ENCODE results near the gene KRTAP10-5.
"Not testable (repeated sequence)": the region's sequence is repeated elsewhere in the genome, so short reads cannot be mapped to it uniquely, and the experiment has no call there.

The KRTAP10-5 gene

DNA sequence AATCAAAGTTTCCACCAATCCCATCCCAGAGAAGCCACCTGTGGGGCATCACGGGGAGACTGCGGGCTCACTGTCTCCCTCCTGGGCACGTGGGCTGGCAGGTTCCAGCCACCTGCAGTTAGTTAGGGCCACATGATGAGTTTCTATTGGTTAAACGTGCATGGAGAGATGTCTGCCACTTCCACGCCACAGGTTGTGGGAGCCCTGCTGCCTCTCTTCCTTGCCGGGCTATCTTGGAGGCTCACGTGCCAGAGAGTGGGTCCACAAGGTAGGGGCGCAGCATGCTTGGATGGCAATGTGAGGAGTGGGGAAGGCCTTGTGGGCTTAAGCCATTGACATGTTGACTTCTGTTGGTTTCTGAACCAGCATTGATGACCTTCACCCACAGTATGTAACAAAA lies 23.5 kb upstream of the KRTAP10-5 start:
- no peak overlapping the region for H3K4me3 ChIP-seq (ENCODE audit: low read depth, low read length)
- no peaks in the 10 kb centered on the region for H3K27me3 ChIP-seq (replicated peaks)
- no peaks in the 10 kb centered on the region for H3K36me3 ChIP-seq (replicated peaks)
- TF ChIP-seq CTCF (IDR thresholded peaks at IDR 0.05; ENCODE audit: low read depth, low read length, missing control alignments), result no peak
- no peak overlapping the region for H3K27ac ChIP-seq
- in situ Hi-C loops (cut with HindIII; ENCODE audit: low pct_ligation_motif_present, low sequenced_read_pairs), result no loop called here
- no peak for DNase-seq

DNA sequence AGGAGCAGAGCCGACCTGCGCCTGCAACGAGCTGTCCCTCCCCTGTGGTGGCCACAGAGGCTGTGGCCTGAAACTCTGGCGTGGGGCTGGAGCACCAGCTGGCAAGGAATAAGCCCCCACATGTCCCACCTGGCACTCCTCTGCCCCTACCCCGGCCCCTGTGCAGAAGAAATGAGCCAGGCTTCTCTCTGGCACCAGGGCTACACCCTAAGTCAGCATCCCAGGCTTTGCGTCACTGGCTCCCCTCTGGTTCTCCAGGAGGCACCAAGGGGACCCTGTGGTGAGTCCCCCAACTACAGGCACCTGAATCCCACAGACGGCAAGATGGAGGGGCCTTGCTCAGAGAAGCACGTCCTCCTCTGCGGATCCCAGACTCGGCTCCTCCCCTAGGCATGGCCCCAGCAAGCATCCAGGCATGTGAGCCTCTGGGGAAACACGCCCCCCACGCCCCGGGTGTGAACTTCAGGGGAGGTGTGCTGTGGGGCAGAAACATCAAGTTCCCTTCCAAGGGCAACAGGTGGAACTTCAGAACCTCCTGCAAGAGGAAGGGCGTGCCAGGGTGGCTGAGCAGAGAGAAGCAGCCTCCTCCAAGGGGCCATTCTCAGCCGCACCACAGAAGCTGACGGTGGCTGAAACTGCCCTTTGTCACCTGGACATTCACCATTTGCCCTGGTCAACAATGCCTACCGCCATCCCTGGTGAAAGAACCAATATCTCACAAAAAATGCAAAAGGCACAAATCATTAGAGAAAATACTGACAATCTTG lies 22.9 kb upstream of the KRTAP10-5 start:
- peaks cover under 1% of the 10 kb centered on the region for H3K27me3 ChIP-seq (replicated peaks)
- H3K27ac ChIP-seq, result no peak overlapping the region
- H3K36me3 ChIP-seq (replicated peaks), result no peaks in the 10 kb centered on the region
- DNase-seq, result no peak
- H3K4me3 ChIP-seq (ENCODE audit: low read depth, low read length), result no peak overlapping the region
- in situ Hi-C loops (cut with HindIII; ENCODE audit: low pct_ligation_motif_present, low sequenced_read_pairs), result no loop called here
- TF ChIP-seq CTCF (IDR thresholded peaks at IDR 0.05; ENCODE audit: low read depth, low read length, missing control alignments), result no peak

GRCh38 chr21:44602463-44602850 lies 22.1 kb upstream of the KRTAP10-5 start:
- Histone ChIP-seq H3K27me3 (replicated peaks) (peaks cover 2% of the 10 kb centered on the region), H3K4me3 (ENCODE audit: low read depth, low read length) (no peak overlapping the region), H3K36me3 (replicated peaks) (no peaks in the 10 kb centered on the region), H3K27ac (no peak overlapping the region)
- no peak for DNase-seq
- in situ Hi-C loops (cut with HindIII; ENCODE audit: low pct_ligation_motif_present, low sequenced_read_pairs), result no loop called here
- TF ChIP-seq CTCF (IDR thresholded peaks at IDR 0.05; ENCODE audit: low read depth, low read length, missing control alignments), result no peak

DNA sequence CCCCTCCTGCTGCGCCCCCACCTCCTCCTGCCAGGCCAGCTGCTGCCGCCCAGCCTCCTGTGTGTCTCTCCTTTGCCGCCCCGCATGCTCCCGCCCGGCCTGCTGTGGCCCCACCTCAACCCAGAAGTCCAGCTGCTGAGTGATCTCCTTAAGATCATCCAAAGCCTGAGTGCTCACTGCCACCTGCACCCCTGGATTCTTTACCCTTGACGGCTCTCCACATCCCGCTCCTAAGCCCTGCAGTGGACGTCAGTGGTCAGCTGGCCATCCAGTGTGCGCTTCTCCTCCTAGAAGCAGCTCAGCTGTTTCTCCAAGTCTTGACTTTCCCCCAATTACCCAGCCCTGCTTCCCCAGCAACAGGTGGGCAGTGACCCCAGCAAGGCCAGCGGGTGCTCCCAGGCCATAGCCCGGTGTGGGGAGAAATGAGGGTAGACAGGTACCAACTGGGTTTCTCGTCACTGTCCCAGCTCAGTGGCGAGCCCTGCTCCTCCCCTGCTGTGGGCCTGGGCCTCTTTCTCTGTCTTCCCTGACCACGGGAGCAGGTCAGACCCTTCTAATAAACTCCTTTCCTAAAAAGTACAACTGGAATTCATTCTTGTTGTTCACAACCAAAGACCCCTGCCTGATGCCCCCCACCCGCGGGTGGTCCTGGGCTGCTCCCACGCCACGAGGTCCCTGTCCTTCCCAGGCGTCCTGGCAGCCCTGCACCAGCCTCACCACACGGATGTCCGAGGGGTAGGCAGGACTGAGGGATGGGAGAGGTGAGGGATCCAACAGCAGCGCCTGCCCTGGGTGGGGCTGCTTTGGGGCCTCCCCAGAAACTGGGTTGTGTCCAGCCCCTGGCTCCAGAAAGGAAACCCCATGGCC lies 21.4 kb upstream of the KRTAP10-5 start:
- in situ Hi-C loops (cut with HindIII; ENCODE audit: low pct_ligation_motif_present, low sequenced_read_pairs), result no loop called here
- no peaks in the 10 kb centered on the region for H3K36me3 ChIP-seq (replicated peaks)
- H3K4me3 ChIP-seq (ENCODE audit: low read depth, low read length), result no peak overlapping the region
- no peak for DNase-seq
- no peak for TF ChIP-seq CTCF (IDR thresholded peaks at IDR 0.05; ENCODE audit: low read depth, low read length, missing control alignments)
- no peak overlapping the region for H3K27ac ChIP-seq
- H3K27me3 ChIP-seq (replicated peaks), result peaks cover 2% of the 10 kb centered on the region

DNA sequence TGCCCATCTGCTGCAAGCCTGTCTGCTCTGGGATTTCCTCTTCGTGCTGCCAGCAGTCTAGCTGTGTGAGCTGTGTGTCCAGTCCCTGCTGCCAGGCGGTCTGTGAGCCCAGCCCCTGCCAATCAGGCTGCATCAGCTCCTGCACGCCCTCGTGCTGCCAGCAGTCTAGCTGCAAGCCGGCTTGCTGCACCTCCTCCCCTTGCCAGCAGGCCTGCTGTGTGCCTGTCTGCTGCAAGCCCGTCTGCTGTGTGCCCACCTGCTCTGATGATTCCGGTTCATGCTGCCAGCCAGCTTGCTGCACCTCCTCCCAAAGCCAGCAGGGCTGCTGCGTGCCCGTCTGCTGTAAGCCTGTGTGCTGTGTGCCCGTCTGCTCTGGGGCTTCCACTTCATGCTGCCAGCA lies 20.7 kb upstream of the KRTAP10-5 start:
- in situ Hi-C loops (cut with HindIII; ENCODE audit: low pct_ligation_motif_present, low sequenced_read_pairs); H3K27me3 ChIP-seq (replicated peaks); H3K4me3 ChIP-seq (ENCODE audit: low read depth, low read length); H3K36me3 ChIP-seq (replicated peaks); DNase-seq; H3K27ac ChIP-seq: not testable (repeated sequence)

DNA sequence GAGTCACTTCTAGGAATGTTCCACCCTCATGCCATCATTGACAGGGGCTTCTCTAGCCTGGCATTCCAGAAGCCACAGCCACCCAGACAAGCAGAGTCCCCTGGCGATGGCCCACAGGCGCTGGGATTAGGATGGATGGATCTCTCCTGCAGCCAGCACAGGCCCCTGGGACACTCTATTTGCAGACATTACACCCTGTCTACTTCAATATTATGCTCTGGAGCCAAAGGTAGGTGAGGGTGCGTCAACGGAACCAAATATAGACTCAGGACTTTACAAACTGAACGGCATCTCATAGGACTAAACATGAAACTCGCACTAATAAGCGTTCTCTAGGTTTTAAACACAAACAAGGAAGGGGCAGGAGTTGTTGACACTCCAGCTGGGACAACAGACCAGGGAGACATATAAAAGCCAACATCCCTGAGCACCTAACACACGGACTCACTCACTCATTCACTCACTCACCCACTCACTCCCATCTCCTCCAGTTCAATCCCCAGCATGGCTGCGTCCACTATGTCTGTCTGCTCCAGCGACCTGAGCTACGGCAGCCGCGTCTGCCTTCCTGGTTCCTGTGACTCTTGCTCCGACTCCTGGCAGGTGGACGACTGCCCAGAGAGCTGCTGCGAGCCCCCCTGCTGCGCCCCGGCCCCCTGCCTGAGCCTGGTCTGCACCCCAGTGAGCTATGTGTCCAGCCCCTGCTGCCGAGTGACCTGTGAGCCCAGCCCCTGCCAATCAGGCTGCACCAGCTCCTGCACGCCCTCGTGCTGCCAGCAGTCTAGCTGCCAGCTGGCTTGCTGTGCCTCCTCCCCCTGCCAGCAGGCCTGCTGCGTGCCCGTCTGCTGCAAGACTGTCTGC lies 19.9 kb upstream of the KRTAP10-5 start, which contains the start of gene KRTAP10-7:
Gene KRTAP10-7, plus strand, starts transcription at position 480 of the 861 bp plus-strand sequence. Its CDS starts 25 bp downstream, at position 505.
- H3K4me3 ChIP-seq (ENCODE audit: low read depth, low read length); H3K27me3 ChIP-seq (replicated peaks); in situ Hi-C loops (cut with HindIII; ENCODE audit: low pct_ligation_motif_present, low sequenced_read_pairs); H3K27ac ChIP-seq; H3K36me3 ChIP-seq (replicated peaks); DNase-seq: not testable (repeated sequence)

All from brain microvascular endothelial cell (primary cell).